PC-3 (cell line): Measurements from ENCODE around the gene TRAPPC11. TPM values are rescaled to one million over a fixed set of nuclear protein-coding genes. Genes with fewer than 3 reads are reported as not detected.

Experiments
- ATAC-seq: fragments of 200-7000 bp; cut with Tn5 transposase; 2 replicates; pipeline ENCODE4 v1.9.1; 2020; ENCODE audit warnings: mild to moderate bottlenecking, moderate library complexity
- BruUV-seq: library from RNA; stranded (reverse); fragments of 400-500 nt; replicated peaks from 2 replicates; lab custom pipeline; 2021; lab: Mats Ljungman, UMichigan
- CTCF ChIA-PET: fragments of 300-600 bp; sonication (Branson Sonifier 250); formaldehyde crosslinking; loops from one replicate; lab custom pipeline; 2022; ENCODE audit warnings: antibody characterized with exemption; lab: Charles Lee
- POLR2A ChIA-PET: fragments of 300-600 bp; sonication (Branson Sonifier 250); formaldehyde crosslinking; loops from one replicate; lab custom pipeline; 2022; ENCODE audit warnings: antibody characterized with exemption; ENCODE audit not compliant: unreplicated experiment; lab: Charles Lee
- DNase-seq: peaks from one replicate; pipeline ENCODE4 v3.0.0-alpha.2; 2015
- H2AFZ ChIP-seq: fragments of 300-600 bp; sonication (generic); 2 replicates; pipeline ENCODE4 v1.6.0; 2016; ENCODE audit warnings: antibody characterized with exemption, low read length
- H3F3A ChIP-seq: fragments of 300-600 bp; sonication (generic); one replicate; pipeline ENCODE4 v1.6.0; 2017; ENCODE audit warnings: antibody characterized with exemption, low read length, control low read depth, mild to moderate bottlenecking; ENCODE audit not compliant: unreplicated experiment
- H3K27ac ChIP-seq: fragments of 300-600 bp; sonication (generic); 2 replicates; pipeline ENCODE4 v1.5.1; 2016; ENCODE audit warnings: mild to moderate bottlenecking, low read length
- H3K27me3 ChIP-seq: fragments of 300-600 bp; sonication (generic); 2 replicates; pipeline ENCODE4 v1.6.1; 2016; ENCODE audit warnings: low read length, mixed read lengths
- H3K36me3 ChIP-seq: fragments of 300-600 bp; sonication (generic); 2 replicates; pipeline ENCODE4 v1.6.1; 2016; ENCODE audit warnings: low read depth, mixed run types, low read length, mixed read lengths
- H3K4me1 ChIP-seq: fragments of 300-600 bp; sonication (generic); 2 replicates; pipeline ENCODE4 v1.5.1; 2016; ENCODE audit warnings: low read length; ENCODE audit not compliant: insufficient read depth
- H3K4me2 ChIP-seq: fragments of 300-600 bp; sonication (generic); 2 replicates; pipeline ENCODE4 v1.6.0; 2016; ENCODE audit warnings: low read length
- H3K4me3 ChIP-seq: fragments of 300-600 bp; sonication (generic); 2 replicates; pipeline ENCODE4 v1.5.1; 2016; ENCODE audit warnings: mild to moderate bottlenecking, low read length, mixed read lengths
- H3K79me2 ChIP-seq: fragments of 300-600 bp; sonication (generic); 2 replicates; pipeline ENCODE4 v1.6.1; 2017; ENCODE audit warnings: low read length, mixed read lengths
- H3K9ac ChIP-seq: fragments of 300-600 bp; sonication (generic); 2 replicates; pipeline ENCODE4 v1.6.0; 2016; ENCODE audit warnings: mild to moderate bottlenecking, low read length
- H3K9me2 ChIP-seq: fragments of 300-600 bp; sonication (generic); replicated peaks from 2 replicates; pipeline ENCODE4 v1.6.1; 2016; ENCODE audit warnings: mixed run types, low read length, mixed read lengths
- H3K9me3 ChIP-seq: fragments of 300-600 bp; sonication (generic); 2 replicates; pipeline ENCODE4 v1.6.1; 2016; ENCODE audit warnings: low read length, mixed read lengths
- H4K20me1 ChIP-seq: fragments of 300-600 bp; sonication (generic); 2 replicates; pipeline ENCODE4 v1.6.1; 2016; ENCODE audit warnings: low read length, mixed read lengths
- EZH2 ChIP-seq: fragments of 300-600 bp; sonication (generic); IDR thresholded peaks from one replicate; pipeline ENCODE4 v1.6.1; 2017; ENCODE audit warnings: antibody characterized with exemption, mild to moderate bottlenecking, low read length; ENCODE audit not compliant: unreplicated experiment
- EZH2phosphoT487 ChIP-seq: fragments of 300-600 bp; sonication (generic); IDR thresholded peaks from 2 replicates; pipeline ENCODE4 v1.6.1; 2018; ENCODE audit warnings: mild to moderate bottlenecking, antibody characterized with exemption, low read length, borderline replicate concordance
- intact Hi-C: fragments of 100-400 bp; cut with micrococcal nuclease; formaldehyde crosslinking; loops from 2 replicates; pipeline ENCODE4 v1.9.0; 2023
- total RNA-seq: library from RNA; depleted of rRNA; stranded (reverse); fragments of >200 nt; gene quantifications from 2 replicates; pipeline ENCODE4 v1.2.3, GENCODE V29; 2014
- TF ChIP-seq, protein P1 (sequence below): fragments of 300-600 bp; sonication (generic); conservative IDR thresholded peaks from 2 replicates; pipeline ENCODE4 v1.5.1; 2017; ENCODE audit warnings: antibody characterized with exemption, low read depth, mild to moderate bottlenecking, low read length

The TRAPPC11 gene
- total RNA-seq, 1 experiment from 2014 or later, result 20.0 TPM

DNA sequence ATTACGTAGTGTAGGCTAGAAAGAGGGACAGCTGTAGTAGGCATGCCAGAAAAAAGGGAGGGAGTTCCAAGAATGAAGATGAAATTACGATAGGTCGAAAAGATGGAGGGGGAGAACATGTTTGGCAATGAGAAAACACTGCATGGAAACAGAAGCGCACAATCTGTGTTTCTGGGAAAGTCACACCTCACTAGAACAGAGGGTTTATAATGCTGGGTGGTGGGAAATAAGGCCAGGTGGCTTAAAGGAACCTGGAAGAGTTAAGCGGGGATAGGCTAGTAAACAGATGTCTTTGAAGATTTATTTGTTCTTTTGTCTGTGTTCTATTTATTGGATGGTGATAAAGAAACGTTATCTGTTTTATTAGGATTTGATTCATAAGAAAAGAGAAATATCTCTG lies 29.1 kb downstream of the TRAPPC11 start:
- Histone ChIP-seq H3K9ac (no peak overlapping the region), H3K4me1 (no peaks in the 10 kb centered on the region), H3K4me3 (no peak overlapping the region), H3K9me3 (no peaks in the 10 kb centered on the region), H3K27ac (no peak overlapping the region), H3F3A (no peaks in the 10 kb centered on the region), H3K36me3 (peaks cover 7% of the 10 kb centered on the region), H3K79me2 (no peaks in the 10 kb centered on the region), H3K27me3 (no peaks in the 10 kb centered on the region), H3K4me2 (no peak overlapping the region), H2AFZ (no peak overlapping the region), H3K9me2 (no peaks in the 10 kb centered on the region), H4K20me1 (no peaks in the 10 kb centered on the region)
- intact Hi-C loops, result no loop called here
- CTCF ChIA-PET, result no interaction called here
- no TSS peak for BruUV-seq
- POLR2A ChIA-PET, result no interaction called here
- TF ChIP-seq, protein P1, sequence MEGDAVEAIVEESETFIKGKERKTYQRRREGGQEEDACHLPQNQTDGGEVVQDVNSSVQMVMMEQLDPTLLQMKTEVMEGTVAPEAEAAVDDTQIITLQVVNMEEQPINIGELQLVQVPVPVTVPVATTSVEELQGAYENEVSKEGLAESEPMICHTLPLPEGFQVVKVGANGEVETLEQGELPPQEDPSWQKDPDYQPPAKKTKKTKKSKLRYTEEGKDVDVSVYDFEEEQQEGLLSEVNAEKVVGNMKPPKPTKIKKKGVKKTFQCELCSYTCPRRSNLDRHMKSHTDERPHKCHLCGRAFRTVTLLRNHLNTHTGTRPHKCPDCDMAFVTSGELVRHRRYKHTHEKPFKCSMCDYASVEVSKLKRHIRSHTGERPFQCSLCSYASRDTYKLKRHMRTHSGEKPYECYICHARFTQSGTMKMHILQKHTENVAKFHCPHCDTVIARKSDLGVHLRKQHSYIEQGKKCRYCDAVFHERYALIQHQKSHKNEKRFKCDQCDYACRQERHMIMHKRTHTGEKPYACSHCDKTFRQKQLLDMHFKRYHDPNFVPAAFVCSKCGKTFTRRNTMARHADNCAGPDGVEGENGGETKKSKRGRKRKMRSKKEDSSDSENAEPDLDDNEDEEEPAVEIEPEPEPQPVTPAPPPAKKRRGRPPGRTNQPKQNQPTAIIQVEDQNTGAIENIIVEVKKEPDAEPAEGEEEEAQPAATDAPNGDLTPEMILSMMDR, result no peak
- TF ChIP-seq EZH2phosphoT487 (no peak), EZH2 (no peak)
- DNase-seq (no peak), ATAC-seq (no peak)

DNA sequence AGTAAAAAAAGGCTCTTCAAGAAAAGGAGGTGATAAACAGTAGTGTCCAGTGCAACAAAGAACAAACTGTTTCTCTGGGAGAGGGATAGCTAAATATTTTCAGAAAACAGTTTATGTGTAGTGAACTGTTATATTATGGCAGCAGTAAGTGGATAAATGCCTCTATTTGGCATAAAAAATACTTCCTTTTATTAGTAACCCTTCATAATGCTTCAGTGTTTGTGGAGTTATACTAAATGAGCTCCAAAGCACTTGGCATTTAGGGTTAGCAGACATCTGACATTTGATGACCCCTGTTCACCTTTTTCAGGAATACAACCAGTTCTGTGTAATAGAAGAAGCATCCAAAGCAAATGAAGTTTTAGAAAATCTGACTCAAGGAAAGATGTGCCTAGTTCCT lies 31.9 kb downstream of the TRAPPC11 start:
- no peak overlapping the region for H3K4me2 ChIP-seq
- H3K27ac ChIP-seq, result no peak overlapping the region
- ATAC-seq (no peak), DNase-seq (no peak)
- no peaks in the 10 kb centered on the region for H3K27me3 ChIP-seq
- H3K4me3 ChIP-seq, result no peak overlapping the region
- H3K9me3 ChIP-seq, result no peaks in the 10 kb centered on the region
- no peaks in the 10 kb centered on the region for H3K4me1 ChIP-seq
- ChIA-PET POLR2A (no interaction called here), CTCF (no interaction called here)
- no peaks in the 10 kb centered on the region for H4K20me1 ChIP-seq
- TF ChIP-seq EZH2 (no peak), EZH2phosphoT487 (no peak)
- TF ChIP-seq, protein P1, result no peak
- H3K9ac ChIP-seq, result no peak overlapping the region
- BruUV-seq, result no TSS peak
- no peaks in the 10 kb centered on the region for H3F3A ChIP-seq
- H3K36me3 ChIP-seq, result peaks cover 15% of the 10 kb centered on the region
- H2AFZ ChIP-seq, result no peak overlapping the region
- H3K79me2 ChIP-seq, result no peaks in the 10 kb centered on the region
- no peaks in the 10 kb centered on the region for H3K9me2 ChIP-seq
- intact Hi-C loops, result no loop called here

DNA sequence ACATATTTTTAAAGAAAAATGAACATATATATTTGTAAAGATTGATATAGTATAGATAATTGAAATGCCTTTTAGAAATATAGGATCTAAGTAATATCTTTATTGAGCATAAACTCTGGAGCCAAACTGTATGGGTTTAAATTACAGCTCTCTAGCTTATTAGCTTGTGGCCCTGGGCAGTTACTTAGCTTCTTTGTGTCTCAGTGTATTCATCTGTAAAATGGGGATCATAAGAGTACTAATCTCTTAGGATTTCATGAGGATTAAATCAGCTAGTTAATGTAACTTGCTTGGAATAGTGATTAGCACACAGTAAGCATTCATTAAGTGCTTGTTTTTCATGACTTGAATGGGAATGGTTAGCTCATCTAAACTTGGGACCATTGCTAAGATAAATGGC lies 32.8 kb downstream of the TRAPPC11 start:
- Histone ChIP-seq H3K9me2 (no peaks in the 10 kb centered on the region), H3K4me3 (no peak overlapping the region), H2AFZ (no peak overlapping the region), H3F3A (no peaks in the 10 kb centered on the region), H3K4me2 (no peak overlapping the region), H3K9ac (no peak overlapping the region), H3K27me3 (no peaks in the 10 kb centered on the region), H3K4me1 (no peaks in the 10 kb centered on the region), H3K79me2 (no peaks in the 10 kb centered on the region), H3K36me3 (peaks cover 15% of the 10 kb centered on the region), H4K20me1 (no peaks in the 10 kb centered on the region), H3K27ac (no peak overlapping the region), H3K9me3 (no peaks in the 10 kb centered on the region)
- TF ChIP-seq, protein P1, result no peak
- TF ChIP-seq EZH2phosphoT487, result no peak
- no peak for TF ChIP-seq EZH2
- ChIA-PET POLR2A (no interaction called here), CTCF (no interaction called here)
- DNase-seq (no peak), ATAC-seq (no peak)
- no TSS peak for BruUV-seq
- intact Hi-C loops, result no loop called here
